Urinary bladder (tissue), 4 donors: ENCODE data around the gene SDCBP2. TPM values are rescaled to one million over a fixed set of nuclear protein-coding genes. Genes with fewer than 3 reads are reported as not detected.

Source experiments
- DNase-seq: peaks from one replicate; pipeline ENCODE4 v3.0.0-alpha.2; 2015; ENCODE audit errors: extremely low spot score
- H3K27ac ChIP-seq: one replicate; pipeline ENCODE4 v1.5.1; 2013; ENCODE audit warnings: low read depth, mild to moderate bottlenecking, moderate library complexity
- H3K36me3 ChIP-seq: one replicate; pipeline ENCODE4 v1.6.1; 2013; ENCODE audit warnings: mild to moderate bottlenecking, moderate library complexity; ENCODE audit not compliant: insufficient read depth
- H3K4me1 ChIP-seq: one replicate; pipeline ENCODE4 v1.6.1; 2013; ENCODE audit warnings: mild to moderate bottlenecking, moderate library complexity; ENCODE audit not compliant: insufficient read depth
- H3K4me3 ChIP-seq: one replicate; pipeline ENCODE4 v1.5.1; 2013; ENCODE audit warnings: low read depth, low read length
- WGBS: extraction: QIAGEN DNeasy Blood & Tissue Kit; methylation state at CpG from one replicate; pipeline ENCODE4 v1.1.7; 2013; 5-methylcytosine and 5-hydroxymethylcytosine counted together
- polyA plus RNA-seq: library from polyadenylated mRNA; stranded (reverse); fragments of 200-250 nt; gene quantifications from one replicate; pipeline ENCODE4 v1.2.3, GENCODE V29; 2013
- total RNA-seq: library from RNA; depleted of rRNA; stranded (reverse); fragments of >200 nt; gene quantifications from one replicate; pipeline ENCODE4 v1.2.3, GENCODE V29; 2014
- donor health status: healthy with polysubstance abuse.
- donor health status: healthy.

The SDCBP2 gene
- total and polyA plus RNA-seq, 2 donors, result 1.9 to 12.7 TPM

DNA sequence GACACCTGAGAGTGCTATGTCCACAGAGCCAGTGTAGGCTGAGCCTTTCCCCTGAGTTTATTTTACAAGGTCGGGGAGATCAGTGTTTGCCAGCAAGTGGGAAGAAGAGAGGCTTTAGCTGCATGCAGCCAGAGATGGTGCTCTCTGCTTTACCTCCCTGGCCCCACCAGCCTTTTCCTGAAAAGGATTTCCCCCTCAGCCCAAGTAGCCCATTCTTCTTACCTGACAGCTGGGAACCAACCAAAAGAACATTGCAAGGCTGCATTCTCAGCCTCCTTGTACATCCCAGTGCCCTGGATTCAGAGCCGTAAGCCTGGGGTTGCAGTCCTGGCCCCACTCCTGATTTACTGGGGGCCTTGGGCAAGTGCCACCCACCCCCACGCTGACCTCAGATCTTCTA is 46.0 kb downstream of the SDCBP2 start:
- DNase-seq, result no peak
- Histone ChIP-seq H3K36me3 (no peaks in the 10 kb centered on the region), H3K4me3 (no peak overlapping the region), H3K27ac (no peak overlapping the region), H3K4me1 (no peaks in the 10 kb centered on the region)
- 55% methylated on average over 3 of the region's 3 CpGs for WGBS

DNA sequence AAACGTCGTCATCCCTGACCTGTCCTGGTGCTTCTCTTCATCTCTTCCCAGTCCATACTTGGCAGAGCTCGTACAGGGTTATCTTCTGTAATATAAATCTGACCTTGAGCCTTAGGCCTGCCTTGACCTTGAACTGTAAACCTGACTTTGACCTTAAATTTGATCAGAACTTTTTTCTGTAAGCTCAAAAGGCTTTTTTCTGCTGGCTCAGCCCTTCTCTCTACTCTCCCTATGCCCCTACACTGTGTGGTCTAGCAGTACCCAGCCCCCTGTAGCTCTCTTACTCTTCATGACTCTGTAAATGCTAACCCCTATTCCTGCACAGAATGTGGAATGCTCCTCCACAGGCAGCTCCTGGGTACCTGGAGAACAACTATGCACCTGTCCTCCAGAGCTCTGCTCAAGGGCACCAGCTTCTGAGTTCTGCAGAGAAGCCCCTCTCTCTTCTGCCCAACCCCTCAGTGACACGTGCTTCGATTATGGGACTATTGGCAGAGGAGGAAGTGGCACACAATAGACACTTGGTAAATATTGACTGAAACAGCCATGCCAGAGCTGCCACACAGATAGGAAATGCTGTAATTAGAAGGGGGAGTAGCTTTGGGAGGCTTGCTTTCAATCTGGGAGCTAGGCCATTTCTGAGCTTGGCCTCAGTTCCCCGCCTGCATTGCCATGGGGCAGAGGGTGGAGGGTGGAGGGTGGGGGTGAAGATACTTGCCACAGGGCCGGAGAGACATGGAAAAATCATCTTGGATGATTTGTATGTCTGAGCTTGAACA is 47.5 kb downstream of the SDCBP2 start:
- 70% methylated on average over 7 of the region's 7 CpGs for WGBS
- no peaks in the 10 kb centered on the region for H3K4me1 ChIP-seq
- no peak overlapping the region for H3K27ac ChIP-seq
- H3K4me3 ChIP-seq, result no peak overlapping the region
- no peak for DNase-seq
- H3K36me3 ChIP-seq, result no peaks in the 10 kb centered on the region

DNA sequence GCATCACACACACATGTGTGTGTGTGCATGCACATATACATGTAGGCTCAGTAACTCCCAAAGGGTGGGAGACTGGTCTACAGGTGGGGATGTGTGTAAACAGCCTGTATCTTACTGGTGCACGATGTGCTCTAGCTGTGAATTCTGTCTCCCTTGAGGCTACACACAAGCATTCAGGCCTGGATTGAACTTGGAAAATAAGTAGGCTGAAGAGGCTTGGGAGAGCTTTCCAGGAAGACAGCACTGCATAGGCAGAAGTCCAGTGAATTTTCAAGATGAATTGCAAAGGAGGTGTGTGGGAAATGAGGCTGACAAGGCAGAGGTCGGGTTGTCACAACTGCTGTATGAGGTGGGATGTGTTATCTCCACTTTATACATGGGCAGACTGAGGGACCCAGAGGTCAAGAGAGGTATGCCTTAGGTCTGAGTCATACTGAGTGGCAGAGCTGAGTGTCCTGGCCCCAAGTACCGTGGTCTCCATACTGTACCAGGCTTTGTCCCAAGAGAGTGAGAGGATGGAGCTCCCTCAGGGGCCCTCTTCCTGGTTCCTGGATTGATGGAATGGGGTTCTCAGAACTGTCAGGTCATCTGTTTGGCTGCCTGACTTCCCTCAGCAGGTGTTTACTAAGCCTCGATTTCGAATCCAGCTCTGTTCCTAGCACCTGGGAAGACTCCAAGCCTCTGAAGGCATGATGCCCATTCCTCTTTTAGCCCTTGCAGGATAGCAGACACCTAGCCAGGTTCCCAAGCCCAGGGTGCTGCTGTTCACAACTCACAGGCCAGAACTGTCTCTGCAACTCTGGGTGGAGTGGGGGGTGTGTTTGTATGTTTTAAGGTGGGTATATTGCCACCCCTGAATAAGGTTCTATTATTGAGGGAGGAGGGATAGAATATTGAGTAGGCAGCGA is 48.5 kb downstream of the SDCBP2 start:
- 70% methylated on average over 6 of the region's 6 CpGs for WGBS
- Histone ChIP-seq H3K4me1 (no peaks in the 10 kb centered on the region), H3K36me3 (no peaks in the 10 kb centered on the region), H3K4me3 (no peak overlapping the region), H3K27ac (no peak overlapping the region)
- no peak for DNase-seq

DNA sequence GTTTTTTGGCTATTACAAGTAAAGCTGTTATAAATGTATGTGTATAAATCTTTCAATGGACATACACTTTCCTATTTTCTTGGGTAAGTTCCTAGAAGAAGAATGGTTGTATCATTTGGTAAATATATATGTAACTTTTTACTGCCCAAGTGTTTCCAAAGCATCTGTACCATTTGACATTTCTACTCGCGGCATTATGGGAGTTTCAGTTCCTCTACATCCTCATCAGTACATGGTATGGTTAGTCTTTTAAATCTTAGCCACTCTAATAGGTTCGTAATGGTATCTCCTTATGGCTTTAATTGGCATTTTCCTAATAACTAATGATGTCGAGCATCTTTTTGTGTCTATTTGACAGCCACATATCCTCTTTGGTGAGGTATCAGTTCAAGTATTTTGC is 49.9 kb downstream of the SDCBP2 start:
- Histone ChIP-seq H3K36me3 (no peaks in the 10 kb centered on the region), H3K27ac (no peak overlapping the region), H3K4me1 (no peaks in the 10 kb centered on the region), H3K4me3 (no peak overlapping the region)
- WGBS, result 91% methylated on average over 4 of the region's 4 CpGs
- no peak for DNase-seq

DNA sequence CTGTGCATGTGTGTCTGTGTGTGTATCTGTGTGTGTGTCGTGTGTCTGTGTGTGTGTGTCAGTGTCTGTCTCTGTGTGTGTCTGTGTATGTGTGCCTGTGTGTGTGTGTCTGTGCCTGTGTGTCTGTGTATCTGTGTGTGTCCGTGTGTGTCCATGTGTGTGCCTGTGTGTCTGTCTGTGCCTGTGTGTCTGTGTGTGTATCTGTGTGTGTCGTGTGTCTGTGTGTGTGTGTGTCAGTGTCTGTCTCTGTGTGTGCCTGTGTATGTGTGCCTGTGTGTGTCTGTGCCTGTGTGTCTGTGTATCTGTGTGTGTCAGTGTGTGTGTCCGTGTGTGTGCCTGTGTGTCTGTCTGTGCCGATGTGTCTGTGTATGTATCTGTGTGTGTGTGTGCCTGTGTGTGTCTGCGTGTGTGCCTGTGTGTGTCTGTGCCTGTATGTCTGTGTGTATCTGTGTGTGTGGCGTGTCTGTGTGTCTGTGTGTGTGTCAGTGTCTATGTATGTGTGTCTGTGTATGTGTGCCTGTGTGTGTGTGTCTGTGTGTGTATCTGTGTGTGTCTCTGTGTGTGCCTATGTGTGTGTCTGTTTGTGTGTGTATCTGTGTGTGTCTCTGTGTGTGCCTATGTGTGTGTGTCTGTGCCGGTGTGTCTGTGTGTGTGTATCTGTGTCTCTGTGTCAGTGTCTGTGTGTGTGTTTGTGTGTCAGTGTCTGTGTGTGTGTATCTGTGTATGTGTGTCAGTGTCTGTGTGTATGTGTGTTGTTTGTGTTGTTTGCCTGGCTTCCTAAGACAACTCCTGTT is 51.2 kb downstream of the SDCBP2 start:
- no peak overlapping the region for H3K27ac ChIP-seq
- DNase-seq, result no peak
- no peaks in the 10 kb centered on the region for H3K36me3 ChIP-seq
- no peaks in the 10 kb centered on the region for H3K4me1 ChIP-seq
- 94% methylated on average over 8 of the region's 8 CpGs for WGBS
- H3K4me3 ChIP-seq, result no peak overlapping the region

DNA sequence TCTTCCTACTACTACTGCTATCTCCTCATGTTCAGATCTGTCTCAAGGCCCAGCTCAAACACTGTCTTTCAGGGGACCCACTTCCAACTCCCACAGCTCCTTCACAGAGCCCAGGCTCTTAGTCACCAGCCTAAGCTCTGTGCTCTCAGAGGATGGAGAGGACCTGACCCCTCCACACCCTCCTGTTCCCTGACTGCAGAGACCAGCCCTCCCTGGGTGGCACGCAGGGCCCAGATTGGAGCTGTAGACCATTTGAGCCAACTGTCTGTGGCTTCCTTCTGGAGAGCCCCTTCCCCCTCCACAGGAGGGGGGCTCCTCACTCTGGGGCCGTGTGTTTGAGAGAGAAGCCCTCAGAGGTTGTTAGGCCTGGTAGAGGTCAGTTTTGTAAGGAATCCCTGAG is 53.0 kb downstream of the SDCBP2 start:
- 66% methylated on average over 2 of the region's 2 CpGs for WGBS
- Histone ChIP-seq H3K4me1 (no peaks in the 10 kb centered on the region), H3K4me3 (no peak overlapping the region), H3K27ac (no peak overlapping the region), H3K36me3 (no peaks in the 10 kb centered on the region)
- DNase-seq, result no peak

DNA sequence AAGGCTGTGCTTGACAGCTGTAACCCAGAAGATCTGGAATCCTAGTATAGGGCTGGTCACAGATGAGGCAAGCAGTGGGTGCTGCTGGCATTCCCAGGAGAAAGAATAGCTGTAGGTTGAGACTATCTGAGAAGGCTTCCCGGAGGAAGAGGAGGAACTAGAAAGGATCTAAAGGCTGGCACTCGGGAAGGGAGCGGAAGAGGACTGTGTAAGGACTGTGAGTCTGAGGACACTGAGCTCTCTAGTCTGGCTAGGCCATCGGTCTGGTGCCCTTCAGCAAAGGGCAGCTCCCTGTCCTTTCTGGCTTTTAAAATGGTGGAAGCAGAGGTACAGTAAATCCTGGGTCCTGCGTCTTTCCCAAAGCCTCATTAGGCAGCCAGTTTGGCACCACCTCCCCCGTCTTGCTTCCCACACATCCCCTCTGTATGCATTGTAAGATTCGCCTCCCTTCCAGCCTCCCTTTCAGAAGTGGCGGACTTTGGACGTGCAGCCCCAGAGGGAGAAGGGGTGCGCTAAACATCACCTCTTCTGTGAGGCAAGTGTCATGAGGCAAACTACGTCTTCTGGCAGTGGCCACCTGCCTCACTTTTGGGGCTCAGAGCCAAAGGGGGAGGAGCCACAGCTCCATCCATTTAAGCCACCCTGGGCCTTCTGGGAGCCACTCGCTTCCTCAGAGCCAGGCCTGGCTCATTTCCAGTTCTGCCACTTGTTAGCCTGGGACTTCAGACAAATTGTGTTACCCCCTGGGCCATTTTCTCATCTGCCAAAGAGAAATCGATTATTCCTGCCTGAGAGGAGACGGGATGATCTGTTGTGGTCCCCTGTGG is 54.2 kb downstream of the SDCBP2 start:
- Histone ChIP-seq H3K4me1 (no peaks in the 10 kb centered on the region), H3K36me3 (no peaks in the 10 kb centered on the region), H3K4me3 (no peak overlapping the region), H3K27ac (no peak overlapping the region)
- DNase-seq, result no peak
- WGBS, result 85% methylated on average over 14 of the region's 14 CpGs

DNA sequence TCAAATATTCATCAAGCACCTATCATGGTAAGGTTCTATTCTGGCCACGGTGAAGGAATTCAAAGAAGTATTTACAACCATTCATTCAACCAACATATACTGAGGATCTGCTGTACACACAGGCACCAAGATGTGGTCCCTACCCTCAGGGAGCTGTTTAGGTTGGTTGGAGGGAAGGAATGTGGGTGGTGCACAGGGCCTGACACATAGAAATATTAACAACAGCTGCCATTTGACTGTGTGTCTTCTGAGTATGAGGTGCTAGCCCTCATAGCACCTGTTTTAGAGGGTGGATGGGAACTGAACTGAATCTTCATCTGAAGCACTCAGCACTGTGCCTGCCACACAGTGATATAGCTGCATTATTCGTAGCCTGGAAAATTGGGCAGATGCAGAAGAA is 55.6 kb downstream of the SDCBP2 start:
- no peak overlapping the region for H3K27ac ChIP-seq

DNA sequence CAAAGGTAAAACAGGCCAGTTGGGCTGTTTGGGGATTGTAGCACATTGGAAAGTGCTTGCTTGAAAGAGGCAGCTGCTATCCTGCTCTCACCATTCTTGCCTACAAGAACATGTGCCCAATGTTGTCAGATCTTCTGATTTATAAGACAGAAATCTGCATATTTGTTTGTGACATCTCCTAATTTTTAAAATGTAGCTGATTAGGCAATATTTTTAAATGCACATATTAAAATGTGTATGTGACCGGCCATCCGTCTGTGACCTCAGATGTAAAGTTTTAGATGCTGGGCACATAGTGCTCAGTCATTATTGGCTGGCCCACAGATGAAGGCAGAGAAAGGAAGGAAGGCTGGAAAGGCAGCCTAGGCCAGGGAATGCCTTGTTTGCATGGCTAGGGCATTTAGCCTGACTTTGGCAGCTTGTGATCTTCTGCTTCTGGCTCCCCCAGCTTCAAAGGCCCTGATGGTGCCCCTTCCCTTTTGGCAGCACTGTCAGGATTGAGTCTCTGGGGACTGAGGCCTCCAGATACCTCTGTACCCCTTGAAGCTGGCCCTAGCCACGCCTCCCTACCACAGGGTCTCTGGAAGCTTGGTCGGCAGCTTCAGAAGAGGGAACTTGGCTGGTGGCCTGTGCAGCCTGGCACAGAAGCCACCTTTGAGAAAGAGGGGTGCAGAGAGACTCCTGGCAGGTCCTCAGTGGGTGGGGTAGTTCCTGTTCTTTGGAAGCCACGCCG is 56.4 kb downstream of the SDCBP2 start:
- no peaks in the 10 kb centered on the region for H3K36me3 ChIP-seq
- no peaks in the 10 kb centered on the region for H3K4me1 ChIP-seq
- no peak overlapping the region for H3K4me3 ChIP-seq
- no peak overlapping the region for H3K27ac ChIP-seq
- no peak for DNase-seq
- WGBS, result 78% methylated on average over 6 of the region's 6 CpGs

More for the DNA sequence above, 55.6 kb downstream of the SDCBP2 start:
- Histone ChIP-seq H3K36me3 (no peaks in the 10 kb centered on the region), H3K4me3 (no peak overlapping the region), H3K4me1 (no peaks in the 10 kb centered on the region)
- 83% methylated on average over 2 of the region's 2 CpGs for WGBS
- no peak for DNase-seq

DNA sequence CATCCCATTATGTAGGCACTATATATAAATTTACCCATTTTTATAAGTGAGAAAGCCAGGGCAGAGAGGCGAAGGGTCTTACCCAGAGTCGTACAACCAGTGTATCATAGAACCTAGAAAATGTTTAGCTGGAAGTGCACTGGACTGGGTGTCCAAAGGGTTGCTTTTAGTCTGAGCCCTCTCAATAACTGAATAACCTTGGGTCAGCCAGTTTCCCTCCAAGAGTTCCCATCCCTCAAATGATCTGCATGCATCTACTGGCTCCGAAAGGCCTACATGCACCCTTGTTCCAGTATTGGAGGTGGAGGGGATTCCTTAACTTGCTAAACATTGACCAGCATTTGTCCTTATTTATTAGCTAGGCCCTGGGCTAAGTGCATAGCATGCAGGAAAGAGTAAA is 59.1 kb downstream of the SDCBP2 start:
- 94% methylated on average over 3 of the region's 3 CpGs for WGBS
- no peak for DNase-seq
- H3K36me3 ChIP-seq, result no peaks in the 10 kb centered on the region
- H3K4me1 ChIP-seq, result no peaks in the 10 kb centered on the region
- H3K27ac ChIP-seq, result no peak overlapping the region
- H3K4me3 ChIP-seq, result no peak overlapping the region

DNA sequence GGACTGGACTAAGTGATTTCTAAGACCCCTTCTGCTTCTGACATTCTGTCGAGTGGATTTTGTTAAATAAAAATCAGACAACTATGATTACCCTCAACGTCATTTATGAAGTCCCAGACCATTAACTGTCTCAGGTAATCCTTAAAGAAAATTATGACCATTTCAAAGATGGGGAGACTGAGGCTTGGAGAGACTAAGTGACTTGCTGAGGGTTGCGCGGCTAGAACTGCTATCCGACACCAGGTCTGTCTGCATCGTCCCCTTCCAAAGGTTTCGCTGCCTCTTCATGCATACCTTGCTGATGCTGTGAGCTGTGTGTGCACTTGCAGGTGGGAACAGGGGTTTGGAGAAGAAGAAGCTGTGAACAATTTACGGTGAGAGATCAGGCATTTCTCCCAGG is 59.7 kb downstream of the SDCBP2 start:
- Histone ChIP-seq H3K27ac (no peak overlapping the region), H3K36me3 (no peaks in the 10 kb centered on the region), H3K4me1 (no peaks in the 10 kb centered on the region), H3K4me3 (no peak overlapping the region)
- 92% methylated on average over 8 of the region's 8 CpGs for WGBS
- no peak for DNase-seq

DNA sequence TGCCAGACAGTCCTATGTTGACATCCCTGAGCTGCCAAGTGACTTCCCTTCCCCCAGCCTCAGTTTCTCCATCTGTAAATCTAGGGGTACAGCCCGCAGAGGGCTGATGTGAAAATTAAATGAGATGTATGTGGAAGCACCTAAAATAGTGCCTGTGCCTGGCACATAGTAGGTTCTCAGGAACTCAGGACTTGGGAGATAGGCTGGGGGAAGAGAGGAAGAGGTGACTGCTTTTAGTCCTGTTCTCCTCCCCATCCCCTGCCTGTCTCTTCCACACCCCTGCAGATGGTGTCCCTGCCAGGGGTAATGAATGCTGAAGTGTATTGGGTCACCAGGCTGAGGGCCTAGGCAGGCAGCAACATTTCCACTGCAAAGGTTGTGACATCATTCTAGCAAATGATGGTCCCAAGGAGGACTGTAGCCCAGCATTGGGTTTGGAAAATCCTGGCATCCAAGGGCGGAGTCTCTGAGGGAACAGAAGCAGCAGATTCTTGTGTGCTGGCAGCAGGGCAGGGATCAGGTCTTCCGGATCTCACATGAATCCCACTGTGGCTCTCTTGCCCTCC is 61.0 kb downstream of the SDCBP2 start:
- DNase-seq, result no peak
- H3K27ac ChIP-seq, result no peak overlapping the region
- H3K4me3 ChIP-seq, result no peak overlapping the region
- no peaks in the 10 kb centered on the region for H3K36me3 ChIP-seq
- no peaks in the 10 kb centered on the region for H3K4me1 ChIP-seq
- WGBS, result 96% methylated on average over 3 of the region's 3 CpGs
